ENCODE measurements around the gene PHF14.

Gene PHF14

DNA sequence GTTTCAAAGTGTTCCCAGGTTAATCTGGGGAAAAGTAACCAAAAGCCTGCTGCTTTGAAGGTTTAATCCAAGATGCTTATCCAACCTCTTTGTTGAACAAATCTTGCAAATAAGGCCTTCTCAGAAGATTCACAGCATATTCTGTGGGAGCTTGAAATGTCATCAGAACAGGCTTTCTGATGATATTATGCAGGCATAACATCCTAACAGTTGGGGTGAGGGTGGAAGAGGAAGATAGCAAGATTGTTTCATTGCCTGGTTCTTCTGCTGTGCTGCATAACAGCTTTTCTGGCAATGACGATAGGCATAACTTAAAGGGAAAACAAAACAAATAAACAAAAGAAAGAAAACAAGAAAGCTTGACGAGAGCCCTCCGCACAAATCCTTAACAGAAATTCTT lies 217.4 kb downstream of the PHF14 start:
- Histone ChIP-seq H3K36me3 (no peaks in the 10 kb centered on the region), H3K4me3 (no peak overlapping the region), H3K27me3 (no peaks in the 10 kb centered on the region), H3K4me1 (peaks cover 0 to 19% (median 4%) of the 10 kb centered on the region in 4 donors), H3K27ac (no peak overlapping the region), H3K9me3 (no peaks in the 10 kb centered on the region)
- TF ChIP-seq, protein P1, sequence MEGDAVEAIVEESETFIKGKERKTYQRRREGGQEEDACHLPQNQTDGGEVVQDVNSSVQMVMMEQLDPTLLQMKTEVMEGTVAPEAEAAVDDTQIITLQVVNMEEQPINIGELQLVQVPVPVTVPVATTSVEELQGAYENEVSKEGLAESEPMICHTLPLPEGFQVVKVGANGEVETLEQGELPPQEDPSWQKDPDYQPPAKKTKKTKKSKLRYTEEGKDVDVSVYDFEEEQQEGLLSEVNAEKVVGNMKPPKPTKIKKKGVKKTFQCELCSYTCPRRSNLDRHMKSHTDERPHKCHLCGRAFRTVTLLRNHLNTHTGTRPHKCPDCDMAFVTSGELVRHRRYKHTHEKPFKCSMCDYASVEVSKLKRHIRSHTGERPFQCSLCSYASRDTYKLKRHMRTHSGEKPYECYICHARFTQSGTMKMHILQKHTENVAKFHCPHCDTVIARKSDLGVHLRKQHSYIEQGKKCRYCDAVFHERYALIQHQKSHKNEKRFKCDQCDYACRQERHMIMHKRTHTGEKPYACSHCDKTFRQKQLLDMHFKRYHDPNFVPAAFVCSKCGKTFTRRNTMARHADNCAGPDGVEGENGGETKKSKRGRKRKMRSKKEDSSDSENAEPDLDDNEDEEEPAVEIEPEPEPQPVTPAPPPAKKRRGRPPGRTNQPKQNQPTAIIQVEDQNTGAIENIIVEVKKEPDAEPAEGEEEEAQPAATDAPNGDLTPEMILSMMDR (IDR thresholded peaks at IDR 0.05), result no peak
- no peak for DNase-seq
- intact Hi-C loops (cut with DNase I; ENCODE audit: low total_unique reads), result no loop called here

DNA sequence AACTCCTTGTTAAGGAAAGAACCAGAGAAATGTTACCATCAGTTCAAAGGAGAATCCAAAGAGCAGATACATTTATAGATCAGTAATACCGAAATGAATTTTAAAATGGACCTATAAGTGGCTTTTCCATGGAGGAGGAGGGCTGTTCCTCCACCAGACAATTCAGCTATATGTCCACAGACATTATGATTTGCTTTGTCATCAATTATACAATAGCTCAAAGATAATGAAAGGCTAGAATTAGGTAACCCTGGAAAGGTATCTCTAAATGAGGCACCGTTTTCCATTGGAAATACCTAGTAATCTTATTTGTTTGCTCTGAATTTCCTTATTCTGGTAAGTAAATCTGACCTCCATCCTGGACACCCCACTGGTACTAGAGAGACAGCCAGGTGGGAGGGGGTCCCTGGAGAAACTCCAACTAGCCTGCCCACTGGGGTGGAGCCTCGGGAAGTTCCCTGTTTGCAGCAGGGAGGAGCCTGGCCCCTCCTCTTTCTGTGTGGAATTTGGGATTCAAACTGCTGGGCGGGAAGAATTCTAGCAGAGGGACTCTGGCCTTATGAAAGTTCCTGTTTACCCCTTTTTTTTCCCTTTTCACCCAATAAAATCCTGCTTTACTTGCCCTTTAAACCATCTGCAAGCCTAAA lies 218.0 kb downstream of the PHF14 start:
- intact Hi-C loops (cut with DNase I; ENCODE audit: low total_unique reads), result no loop called here
- Histone ChIP-seq H3K36me3 (no peaks in the 10 kb centered on the region), H3K27ac (no peak overlapping the region), H3K9me3 (no peaks in the 10 kb centered on the region), H3K4me3 (no peak overlapping the region), H3K27me3 (no peaks in the 10 kb centered on the region), H3K4me1 (peaks cover 0 to 19% (median 4%) of the 10 kb centered on the region in 4 donors)
- TF ChIP-seq, protein P1 (IDR thresholded peaks at IDR 0.05), result no peak
- DNase-seq, result no peak

DNA sequence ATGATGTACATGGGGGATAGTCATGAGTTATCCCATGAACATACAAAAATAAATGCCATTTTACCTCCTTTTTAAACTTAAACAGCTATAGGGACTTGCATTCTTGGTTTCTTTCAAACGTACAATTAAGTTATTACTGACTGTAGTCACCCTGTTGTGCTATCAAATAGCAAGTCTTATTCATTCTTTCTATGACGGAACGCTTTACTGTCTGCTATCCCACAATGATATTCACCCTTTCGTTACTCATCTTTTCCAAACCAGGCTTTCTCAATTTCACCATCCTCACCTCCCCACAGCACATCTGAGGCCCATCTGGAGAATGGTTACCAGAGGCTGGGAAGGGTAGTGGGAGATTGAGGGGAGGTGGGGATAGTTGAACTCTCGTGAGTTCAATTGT lies 218.8 kb downstream of the PHF14 start:
- no peaks in the 10 kb centered on the region for H3K36me3 ChIP-seq
- H3K9me3 ChIP-seq, result no peaks in the 10 kb centered on the region
- peak overlapping the region; percentile 36 to 43 for H3K4me3 ChIP-seq
- no peaks in the 10 kb centered on the region for H3K27me3 ChIP-seq
- intact Hi-C loops (cut with DNase I; ENCODE audit: low total_unique reads), result no loop called here
- TF ChIP-seq, protein P1 (IDR thresholded peaks at IDR 0.05), result no peak
- peaks cover 0 to 19% (median 4%) of the 10 kb centered on the region in 4 donors for H3K4me1 ChIP-seq
- H3K27ac ChIP-seq, result peak overlapping the region in 1 of 2 donors; percentile 24
- DNase-seq, result no peak

DNA sequence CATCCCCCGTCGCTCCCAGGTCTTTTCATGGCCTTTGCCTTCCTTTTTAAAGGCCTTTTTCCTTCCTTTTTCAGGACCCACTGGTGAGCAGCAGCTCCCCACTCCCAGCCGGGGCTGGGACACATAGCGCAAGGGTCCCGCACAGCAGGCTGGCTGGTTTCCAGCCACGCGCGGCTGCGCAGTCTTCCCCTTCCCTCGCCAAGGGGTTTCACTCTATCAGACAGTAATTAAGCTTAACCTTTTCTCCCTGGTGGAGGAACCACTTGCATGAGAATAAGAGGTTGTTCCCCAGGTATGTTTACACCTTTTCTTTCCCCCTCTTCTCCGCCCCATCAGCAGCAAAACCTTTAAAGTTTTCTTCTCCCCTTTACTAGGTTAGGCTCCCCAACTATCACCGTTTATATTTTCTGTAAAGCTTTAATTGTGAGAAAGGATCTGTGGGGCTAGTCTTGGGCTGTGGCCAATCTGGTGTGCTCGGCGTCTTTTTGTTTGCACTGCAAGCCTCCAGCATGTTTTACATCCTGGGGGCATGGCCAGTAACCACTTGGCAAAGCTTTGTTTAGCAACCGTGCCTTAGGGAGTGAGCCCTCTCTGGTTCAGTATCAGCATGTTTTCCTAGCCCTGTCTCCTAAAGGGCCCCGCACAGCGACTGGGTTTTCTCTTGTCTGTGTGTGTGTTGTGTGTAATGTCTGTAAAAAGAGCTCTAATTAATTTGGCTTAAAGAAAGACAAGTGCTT lies 219.6 kb downstream of the PHF14 start:
- intact Hi-C loops (cut with DNase I; ENCODE audit: low total_unique reads), result no loop called here
- Histone ChIP-seq H3K4me1 (peaks cover 0 to 19% (median 4%) of the 10 kb centered on the region in 4 donors), H3K27ac (peak overlapping the region in 1 of 2 donors; percentile 24), H3K9me3 (no peaks in the 10 kb centered on the region), H3K36me3 (no peaks in the 10 kb centered on the region), H3K27me3 (no peaks in the 10 kb centered on the region), H3K4me3 (peak overlapping the region; percentile 36 to 43)
- DNase-seq, result peak in 1 of 2 donors; percentile 31
- TF ChIP-seq, protein P1 (IDR thresholded peaks at IDR 0.05), result no peak

DNA sequence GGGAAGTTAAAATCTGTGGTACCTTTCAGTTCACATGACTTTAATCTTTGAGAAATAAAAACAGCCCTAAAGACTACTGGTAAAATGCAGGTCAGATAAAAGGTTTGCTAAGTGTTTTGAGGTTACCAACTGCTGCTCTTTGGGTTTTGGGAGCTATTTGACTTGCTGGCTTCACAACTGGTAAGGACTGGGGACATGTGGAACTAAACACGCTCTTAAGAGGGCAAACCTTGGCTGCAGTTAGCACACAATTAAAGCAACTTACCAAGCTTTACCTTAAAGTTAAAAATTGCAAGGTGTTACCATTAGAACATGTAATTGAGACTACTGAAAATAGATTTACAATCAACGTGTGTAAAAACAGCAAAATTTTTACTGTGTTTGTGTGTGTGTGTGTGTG lies 220.2 kb downstream of the PHF14 start:
- Histone ChIP-seq H3K4me3 (no peak overlapping the region), H3K9me3 (no peaks in the 10 kb centered on the region), H3K27me3 (no peaks in the 10 kb centered on the region), H3K27ac (no peak overlapping the region), H3K36me3 (no peaks in the 10 kb centered on the region), H3K4me1 (peaks cover 0 to 19% (median 4%) of the 10 kb centered on the region in 4 donors)
- DNase-seq, result no peak
- intact Hi-C loops (cut with DNase I; ENCODE audit: low total_unique reads), result no loop called here
- TF ChIP-seq, protein P1 (IDR thresholded peaks at IDR 0.05), result no peak

All from tibial artery (tissue), 4 donors.